Measurements from ENCODE around the gene ARHGAP18.

Gene ARHGAP18

GRCh38 chr6:129608886-129609537 lies 101.0 kb downstream of the ARHGAP18 start:
- no peak for DNase-seq

GRCh38 chr6:129607581-129608186 lies 102.3 kb downstream of the ARHGAP18 start:
- DNase-seq: no peak

GRCh38 chr6:129606664-129607063 lies 103.3 kb downstream of the ARHGAP18 start:
- DNase-seq: no peak

- no peak for DNase-seq
These were observed 104.0 kb downstream of the ARHGAP18 start for GRCh38 chr6:129605967-129606366.

GRCh38 chr6:129605095-129605494 lies 104.9 kb downstream of the ARHGAP18 start:
- no peak for DNase-seq

- no peak for DNase-seq
These were observed 105.7 kb downstream of the ARHGAP18 start for GRCh38 chr6:129604321-129604720.

- no peak for DNase-seq
These were observed 106.2 kb downstream of the ARHGAP18 start for GRCh38 chr6:129603741-129604140.

- no peak for DNase-seq
These were observed 108.7 kb downstream of the ARHGAP18 start for GRCh38 chr6:129601323-129601722.

GRCh38 chr6:129599467-129599866 lies 110.5 kb downstream of the ARHGAP18 start:
- DNase-seq: no peak

- no peak for DNase-seq
These were observed 111.5 kb downstream of the ARHGAP18 start for GRCh38 chr6:129598244-129599187.

GRCh38 chr6:129597023-129597713 lies 112.8 kb downstream of the ARHGAP18 start:
- no peak for DNase-seq

- no peak for DNase-seq
These were observed 113.5 kb downstream of the ARHGAP18 start for GRCh38 chr6:129596522-129596921.

- DNase-seq: no peak
These were observed 116.8 kb downstream of the ARHGAP18 start for GRCh38 chr6:129593233-129593564.

- DNase-seq: no peak
These were observed 117.3 kb downstream of the ARHGAP18 start for GRCh38 chr6:129592516-129593232.

- DNase-seq: no peak
These were observed 119.5 kb downstream of the ARHGAP18 start for GRCh38 chr6:129590408-129591022.

- DNase-seq: no peak
These were observed 123.2 kb downstream of the ARHGAP18 start for GRCh38 chr6:129586815-129587214.

GRCh38 chr6:129583866-129584265 lies 126.1 kb downstream of the ARHGAP18 start:
- DNase-seq: no peak

- DNase-seq: no peak
These were observed 131.7 kb downstream of the ARHGAP18 start for GRCh38 chr6:129578315-129578714.

- no peak for DNase-seq
These were observed 132.3 kb downstream of the ARHGAP18 start for GRCh38 chr6:129577691-129578090.

- no peak for DNase-seq
These were observed 133.5 kb downstream of the ARHGAP18 start for GRCh38 chr6:129576456-129576855.

GRCh38 chr6:129575378-129576118 lies 134.4 kb downstream of the ARHGAP18 start:
- no peak for DNase-seq
